DMS53 treated with DMSO at 0.1 percent for 48 hours (cell line): ENCODE results near the gene OR5J2.
"Not testable (repeated sequence)": the region's sequence is repeated elsewhere in the genome, so short reads cannot be mapped to it uniquely, and the experiment has no call there.

ENCODE experiments used
- DNase-seq: peaks from one replicate; lab custom pipeline; 2025; ENCODE audit not compliant: unreplicated experiment; lab: John Stamatoyannopoulos, UW

Gene OR5J2

GRCh38 chr11:56176318-56176717 lies at the start of gene OR5J2:
TSS of gene OR5J2 (plus strand) at chr11:56176618. CDS start at chr11:56176618, 0 bp downstream.
- no peak for DNase-seq

DNA sequence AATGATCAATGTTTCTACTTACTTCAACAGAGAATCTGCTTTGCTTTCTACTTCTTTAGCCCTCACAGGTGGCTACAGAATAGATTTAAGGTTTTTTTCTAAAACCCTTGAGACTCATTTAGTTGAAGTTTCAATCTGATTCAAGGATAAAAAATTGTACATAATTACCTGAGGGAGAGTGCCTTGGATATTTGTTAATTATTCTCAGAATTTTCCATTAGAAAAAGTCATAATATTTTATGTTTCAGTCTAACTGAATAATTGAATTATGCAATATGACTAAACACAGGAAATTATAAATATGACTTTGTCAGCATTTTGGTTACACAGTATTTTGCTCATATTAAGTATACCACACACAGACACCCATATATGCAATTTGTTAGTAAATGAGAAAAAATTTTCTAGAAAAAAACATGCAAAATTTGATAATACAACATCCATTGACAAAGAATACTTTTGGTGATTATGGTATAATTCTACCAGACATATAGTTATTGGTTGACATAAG lies 36.2 kb upstream of the OR5J2 start, which contains the start of gene OR8J3:
OR8J3 (minus strand) TSS at position 51 of the 511 bp plus-strand sequence. CDS start 2,483 bp downstream, outside the sequence.
- no peak for DNase-seq

DNA sequence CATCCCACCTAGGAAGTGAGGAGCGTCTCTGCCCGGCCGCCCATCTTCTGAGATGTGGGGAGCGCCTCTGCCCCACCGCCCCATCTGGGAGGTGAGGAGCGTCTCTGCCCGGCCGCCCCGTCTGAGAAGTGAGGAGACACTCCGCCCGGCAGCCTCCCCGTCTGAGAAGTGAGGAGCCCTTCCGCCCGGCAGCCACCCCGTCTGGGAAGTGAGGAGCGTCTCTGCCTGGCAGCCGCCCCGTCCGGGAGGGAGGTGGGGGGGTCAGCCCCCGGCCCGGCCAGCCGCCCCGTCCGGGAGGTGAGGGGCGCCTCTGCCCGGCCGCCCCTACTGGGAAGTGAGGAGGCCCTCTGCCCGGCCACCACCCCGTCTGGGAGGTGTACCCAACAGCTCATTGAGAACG lies 32.7 kb upstream of the OR5J2 start:
- DNase-seq = not testable (repeated sequence)

GRCh38 chr11:56151376-56151775 lies 25.0 kb upstream of the OR5J2 start:
- no peak for DNase-seq

- DNase-seq = no peak
These were observed 24.1 kb upstream of the OR5J2 start for GRCh38 chr11:56152333-56152732.

GRCh38 chr11:56160217-56160616 lies 16.2 kb upstream of the OR5J2 start, which contains the start of gene OR8K5:
TSS of gene OR8K5 (minus strand) at chr11:56160317. CDS start at chr11:56160317, 0 bp downstream.
- DNase-seq = no peak

DNA sequence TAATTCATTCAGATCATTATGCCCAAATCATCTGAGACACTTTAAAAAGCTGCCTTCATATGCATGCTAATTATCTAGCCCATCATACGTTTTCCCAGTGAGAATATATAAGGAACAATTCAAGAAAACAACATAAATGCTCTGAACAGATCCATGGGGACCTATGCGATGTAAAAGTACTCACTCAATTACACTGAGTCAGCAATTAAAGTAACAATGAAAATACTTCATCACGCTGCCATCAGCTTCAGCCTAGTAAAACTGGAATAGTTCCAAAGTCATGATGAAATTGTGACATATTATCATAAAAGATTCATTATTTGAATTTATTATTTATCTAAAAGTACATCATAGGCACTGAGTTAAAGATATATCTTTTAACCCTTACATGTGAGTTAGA lies 12.6 kb upstream of the OR5J2 start:
- DNase-seq = no peak

GRCh38 chr11:56172256-56172830 lies 4.1 kb upstream of the OR5J2 start:
- DNase-seq = no peak

DNA sequence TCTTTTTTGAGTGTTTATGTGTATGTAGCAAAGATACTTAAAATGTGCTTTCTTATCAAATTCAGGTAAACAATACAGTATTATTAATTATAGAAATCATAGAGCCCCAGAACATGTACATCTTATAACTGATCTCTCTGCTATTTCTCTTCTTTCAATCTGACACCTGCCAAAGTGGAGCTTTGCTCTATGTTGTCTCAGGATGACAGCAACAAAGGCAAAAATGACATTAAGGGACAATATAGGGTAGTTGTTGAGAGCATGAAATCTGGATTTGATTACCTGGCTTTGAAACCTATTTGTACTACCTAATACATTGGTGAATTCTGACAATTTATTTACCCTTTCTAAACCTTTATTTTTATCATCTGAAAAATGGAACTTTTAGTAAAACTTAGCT lies 7.0 kb downstream of the OR5J2 start:
- DNase-seq = no peak

DNA sequence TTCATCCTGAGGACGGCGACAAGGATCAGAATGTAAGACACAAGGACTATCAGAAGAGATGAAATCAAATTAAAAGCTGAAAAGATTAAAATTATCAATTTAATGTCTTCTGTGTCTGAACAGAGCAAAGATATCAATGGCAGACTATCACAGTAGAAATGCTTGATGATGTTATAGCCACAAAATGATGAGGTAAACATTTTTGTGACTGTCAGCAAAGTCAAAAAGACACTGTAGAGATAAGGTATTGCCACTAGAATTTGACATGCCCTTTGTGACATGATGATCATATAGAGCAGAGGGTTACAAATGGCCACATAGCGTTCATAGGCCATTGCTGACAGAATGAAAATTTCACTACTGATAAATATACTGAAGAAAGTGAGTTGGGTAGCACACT lies 12.2 kb downstream of the OR5J2 start:
- DNase-seq = no peak

DNA sequence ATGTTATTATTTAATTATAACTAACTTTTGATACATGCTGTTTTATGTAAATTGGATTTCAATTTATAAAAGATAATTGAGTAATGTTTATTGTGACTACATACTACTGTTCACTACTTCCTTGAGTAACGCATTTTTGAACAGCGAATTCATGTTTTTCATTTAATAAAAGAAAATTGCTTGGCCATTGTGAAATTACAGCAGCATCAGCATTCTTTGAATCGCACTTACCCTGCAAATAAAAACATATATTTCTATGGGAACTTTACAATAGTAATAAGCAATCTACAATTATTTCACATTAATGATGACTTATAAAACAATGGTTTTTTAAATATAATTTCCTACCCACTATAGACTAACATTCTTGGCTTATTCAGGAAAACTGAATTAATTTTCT lies 20.3 kb downstream of the OR5J2 start:
- DNase-seq = no peak

DNA sequence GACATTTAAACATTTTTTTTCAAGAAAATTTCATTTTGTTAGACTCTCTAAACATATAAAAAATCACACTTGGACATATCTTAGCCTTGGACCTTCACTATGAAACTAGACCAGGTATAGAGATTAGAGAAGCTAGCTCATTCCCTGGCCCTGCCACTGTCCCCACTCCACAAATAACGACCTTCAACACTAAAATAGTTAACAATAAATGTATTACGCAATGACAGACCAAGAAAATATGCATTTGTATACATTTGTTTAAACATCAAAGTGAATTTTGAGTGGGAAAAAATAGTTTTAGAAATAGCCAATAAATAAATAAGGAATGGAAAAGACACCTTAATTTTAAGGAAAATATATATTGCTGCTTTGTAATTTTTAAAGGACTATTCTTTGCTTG lies 20.9 kb downstream of the OR5J2 start:
- no peak for DNase-seq

- DNase-seq = no peak
These were observed 31.4 kb downstream of the OR5J2 start for GRCh38 chr11:56207790-56208189.

DNA sequence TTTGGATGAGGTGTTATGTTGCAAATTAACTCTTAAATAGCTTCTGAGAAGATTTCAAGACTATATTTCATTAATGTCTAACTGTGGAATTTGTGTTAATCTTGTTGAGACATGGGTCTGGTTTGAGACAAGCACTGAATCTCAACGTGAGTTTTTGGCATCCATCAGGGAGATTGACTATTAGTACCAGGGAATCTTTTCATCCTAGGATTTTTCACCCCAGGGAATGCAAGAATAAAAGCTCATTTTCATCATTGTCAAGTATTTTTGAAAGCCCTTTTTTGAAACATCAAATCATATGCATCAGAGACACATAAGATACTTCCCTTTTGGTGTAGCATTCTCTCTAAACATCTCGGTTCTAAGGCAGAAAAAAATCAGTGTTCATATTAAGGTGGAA lies 38.1 kb downstream of the OR5J2 start:
- DNase-seq = no peak

- peak; percentile 33 for DNase-seq
These were observed 43.3 kb downstream of the OR5J2 start for GRCh38 chr11:56219735-56220134.
